Measurements from ENCODE around the gene AFF3. TPM values are rescaled to one million over a fixed set of nuclear protein-coding genes. Genes with fewer than 3 reads are reported as not detected.

AFF3 gene
- total and polyA plus RNA-seq, 2 of the 8 experiments (the other 6 are each of a cell fraction or from before 2014, with no cell fraction given): 0.27 to 3.0 TPM

DNA sequence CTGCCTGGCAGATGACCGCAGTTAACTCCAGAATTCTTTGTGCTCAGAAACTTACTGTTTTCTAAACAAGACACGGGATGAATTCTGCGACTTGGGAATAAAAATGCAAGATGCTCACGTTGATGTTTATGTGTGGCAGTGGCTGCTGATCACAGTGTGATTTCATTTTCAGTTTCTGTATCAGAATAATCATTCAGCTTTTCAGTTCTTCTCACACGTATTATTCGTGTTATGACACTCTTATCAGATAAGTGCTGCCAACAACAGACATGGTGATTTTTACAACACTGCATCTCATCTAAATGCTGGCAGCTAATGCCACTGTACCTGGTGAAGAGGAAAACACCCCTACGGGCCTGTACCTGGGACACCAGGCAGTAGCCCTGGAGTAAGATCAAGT is 379.7 kb downstream of the AFF3 start (continued):
- TF ChIP-seq RBBP5 (IDR thresholded peaks at IDR 0.05; ENCODE audit: borderline replicate concordance, low read depth, low read length) (no peak), HDAC6 (IDR thresholded peaks at IDR 0.05; ENCODE audit: low read depth, low read length) (no peak), SIN3A (conservative IDR thresholded peaks at IDR 0.05 in 1 of 2, IDR thresholded peaks at IDR 0.05 in 1 of 2; ENCODE audit: low read depth in 1 of 2, low read length in 2 of 2) (no peak), EP300 (IDR thresholded peaks at IDR 0.05; ENCODE audit: borderline replicate concordance in 1 of 2, low read depth in 2 of 2, low read length in 2 of 2) (no peak)
